Stimulated activated CD8-positive, alpha-beta memory T cell treated with anti-CD3 and anti-CD28 coated beads, Interleukin-7, amount 100 ng/mL, for 1 hour (primary cell): ENCODE data around the gene HIP1R.
A peak's percentile ranks its signal among the peaks of the same experiment; 100 is the strongest.
"Not testable (repeated sequence)": the region's sequence is repeated elsewhere in the genome, so short reads cannot be mapped to it uniquely, and the experiment has no call there.

Source experiments
- DNase-seq, 2 donors: peaks; one replicate each; pipeline ENCODE4 v3.0.0-alpha.2; 2020; ENCODE audit warnings: low read depth in 2 of 2

HIP1R gene, protein sequence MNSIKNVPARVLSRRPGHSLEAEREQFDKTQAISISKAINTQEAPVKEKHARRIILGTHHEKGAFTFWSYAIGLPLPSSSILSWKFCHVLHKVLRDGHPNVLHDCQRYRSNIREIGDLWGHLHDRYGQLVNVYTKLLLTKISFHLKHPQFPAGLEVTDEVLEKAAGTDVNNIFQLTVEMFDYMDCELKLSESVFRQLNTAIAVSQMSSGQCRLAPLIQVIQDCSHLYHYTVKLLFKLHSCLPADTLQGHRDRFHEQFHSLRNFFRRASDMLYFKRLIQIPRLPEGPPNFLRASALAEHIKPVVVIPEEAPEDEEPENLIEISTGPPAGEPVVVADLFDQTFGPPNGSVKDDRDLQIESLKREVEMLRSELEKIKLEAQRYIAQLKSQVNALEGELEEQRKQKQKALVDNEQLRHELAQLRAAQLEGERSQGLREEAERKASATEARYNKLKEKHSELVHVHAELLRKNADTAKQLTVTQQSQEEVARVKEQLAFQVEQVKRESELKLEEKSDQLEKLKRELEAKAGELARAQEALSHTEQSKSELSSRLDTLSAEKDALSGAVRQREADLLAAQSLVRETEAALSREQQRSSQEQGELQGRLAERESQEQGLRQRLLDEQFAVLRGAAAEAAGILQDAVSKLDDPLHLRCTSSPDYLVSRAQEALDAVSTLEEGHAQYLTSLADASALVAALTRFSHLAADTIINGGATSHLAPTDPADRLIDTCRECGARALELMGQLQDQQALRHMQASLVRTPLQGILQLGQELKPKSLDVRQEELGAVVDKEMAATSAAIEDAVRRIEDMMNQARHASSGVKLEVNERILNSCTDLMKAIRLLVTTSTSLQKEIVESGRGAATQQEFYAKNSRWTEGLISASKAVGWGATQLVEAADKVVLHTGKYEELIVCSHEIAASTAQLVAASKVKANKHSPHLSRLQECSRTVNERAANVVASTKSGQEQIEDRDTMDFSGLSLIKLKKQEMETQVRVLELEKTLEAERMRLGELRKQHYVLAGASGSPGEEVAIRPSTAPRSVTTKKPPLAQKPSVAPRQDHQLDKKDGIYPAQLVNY

DNA sequence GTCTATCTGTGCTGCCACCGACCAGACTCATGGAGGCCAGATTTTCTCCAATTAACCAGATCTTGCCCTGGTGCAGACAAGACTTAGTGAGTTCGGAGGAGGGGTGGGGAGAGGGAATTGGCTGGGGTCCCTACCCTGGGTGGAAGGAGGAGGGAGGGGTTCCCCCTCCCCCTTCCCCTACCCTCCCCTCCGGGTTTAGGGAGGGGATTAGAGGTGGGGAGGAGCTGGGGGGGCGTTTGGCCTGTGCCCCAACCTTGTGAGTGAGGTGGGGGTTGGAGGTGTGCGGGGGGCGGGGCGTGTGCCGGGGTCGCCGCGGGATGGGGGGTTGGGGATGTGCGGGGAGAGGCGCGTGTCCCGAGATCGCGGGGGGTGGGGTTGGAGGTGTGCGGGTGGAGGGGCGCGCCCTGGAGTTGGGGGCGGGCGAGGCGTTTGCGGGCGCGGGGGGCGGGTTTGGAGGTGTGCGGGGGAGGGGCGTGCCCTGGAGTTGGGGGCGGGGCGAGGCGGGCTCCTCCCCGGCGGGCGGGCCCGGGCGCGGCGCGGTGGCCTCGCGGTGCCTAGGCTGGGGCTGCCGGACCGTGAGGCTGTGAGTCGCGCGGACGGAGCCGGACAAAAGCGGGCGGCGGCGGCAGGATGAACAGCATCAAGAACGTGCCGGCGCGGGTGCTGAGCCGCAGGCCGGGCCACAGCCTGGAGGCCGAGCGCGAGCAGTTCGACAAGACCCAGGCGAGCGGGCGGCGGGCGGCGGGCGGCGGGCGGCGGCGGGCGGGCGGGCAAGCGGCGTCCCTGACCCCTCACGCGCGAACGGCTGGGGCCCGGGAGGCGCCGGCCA is at the start of gene HIP1R:
HIP1R (plus strand) TSS at position 537 of the 829 bp plus-strand sequence; CDS start at position 631, 94 bp downstream.
- DNase-seq: peak; percentile 22 to 29

DNA sequence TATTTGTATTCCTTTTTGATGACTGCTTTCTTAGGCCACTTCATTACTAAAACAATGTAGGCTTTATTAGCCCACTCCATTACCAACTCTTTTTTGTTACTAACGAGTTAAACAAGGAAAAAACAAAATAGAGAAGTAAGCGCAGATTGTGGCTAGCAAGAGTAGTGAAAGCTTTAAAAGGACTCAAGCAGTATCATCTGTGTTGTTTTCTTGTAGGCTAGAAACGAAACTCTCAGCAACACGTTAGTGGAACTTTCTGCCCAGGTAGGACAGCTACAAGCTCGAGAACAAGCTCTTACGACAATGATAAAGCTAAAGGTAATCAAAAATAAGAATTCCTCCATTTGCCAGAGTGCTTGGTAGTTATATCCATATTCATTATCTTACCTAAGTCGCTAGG is 49.8 kb upstream of the HIP1R start:
- no peak for DNase-seq

GRCh38 chr12:122788387-122788786 is 46.9 kb upstream of the HIP1R start:
- no peak for DNase-seq

GRCh38 chr12:122789637-122790036 is 45.6 kb upstream of the HIP1R start:
- no peak for DNase-seq

- no peak for DNase-seq
These were observed 44.7 kb upstream of the HIP1R start for GRCh38 chr12:122790393-122791075.

GRCh38 chr12:122793685-122794106 is 41.6 kb upstream of the HIP1R start:
- DNase-seq: no peak

DNA sequence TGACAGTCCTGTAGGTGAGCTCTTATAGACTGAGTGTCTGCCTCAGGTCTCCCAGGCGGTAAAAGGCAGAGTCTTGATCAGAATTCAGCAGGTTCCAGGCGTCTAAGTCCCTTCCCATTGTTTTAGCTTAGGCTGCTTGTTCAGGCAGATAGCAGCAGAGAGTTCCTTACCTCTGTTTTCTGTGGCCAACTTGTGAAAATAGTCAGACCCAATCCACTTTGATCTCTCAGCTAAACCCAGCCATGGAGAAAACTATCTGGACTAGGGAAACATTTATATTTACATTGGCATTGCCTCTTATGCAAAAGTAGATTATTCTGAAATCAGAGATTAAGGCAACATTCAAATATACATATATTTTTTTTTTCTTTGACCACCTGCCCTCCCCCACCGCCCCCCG is 39.5 kb upstream of the HIP1R start:
- no peak for DNase-seq

DNA sequence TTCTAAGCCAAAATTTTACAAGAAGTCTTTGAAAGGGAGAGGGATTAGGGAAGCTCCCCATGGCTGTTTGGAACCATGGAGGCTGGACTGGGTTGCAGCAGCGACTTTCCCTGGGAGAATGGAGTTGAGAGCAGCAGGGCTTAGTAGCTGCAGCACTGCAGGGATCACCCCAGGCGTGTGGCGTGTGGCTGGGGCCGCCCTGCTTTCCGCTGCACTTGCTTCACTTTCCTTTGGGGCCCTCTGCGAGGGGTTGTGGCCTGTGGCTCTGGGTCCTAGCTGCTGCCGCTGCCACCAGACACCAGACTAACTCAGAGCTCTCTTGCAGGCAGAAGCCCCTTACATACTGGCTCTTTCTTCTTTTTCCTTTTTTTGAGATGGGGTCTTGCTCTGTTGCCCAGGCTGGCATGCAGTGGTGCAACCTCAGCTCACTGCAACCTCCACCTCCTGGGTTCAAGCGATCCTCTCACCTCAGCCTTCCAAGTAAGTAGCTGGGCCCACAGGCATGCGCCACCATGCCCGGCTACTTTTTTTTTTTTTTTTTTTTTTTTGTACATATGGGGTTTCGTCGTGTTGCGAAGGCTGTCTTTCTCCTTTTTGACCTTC is 35.5 kb upstream of the HIP1R start:
- DNase-seq: no peak

- DNase-seq: no peak
These were observed 31.3 kb upstream of the HIP1R start for GRCh38 chr12:122803937-122804336.

DNA sequence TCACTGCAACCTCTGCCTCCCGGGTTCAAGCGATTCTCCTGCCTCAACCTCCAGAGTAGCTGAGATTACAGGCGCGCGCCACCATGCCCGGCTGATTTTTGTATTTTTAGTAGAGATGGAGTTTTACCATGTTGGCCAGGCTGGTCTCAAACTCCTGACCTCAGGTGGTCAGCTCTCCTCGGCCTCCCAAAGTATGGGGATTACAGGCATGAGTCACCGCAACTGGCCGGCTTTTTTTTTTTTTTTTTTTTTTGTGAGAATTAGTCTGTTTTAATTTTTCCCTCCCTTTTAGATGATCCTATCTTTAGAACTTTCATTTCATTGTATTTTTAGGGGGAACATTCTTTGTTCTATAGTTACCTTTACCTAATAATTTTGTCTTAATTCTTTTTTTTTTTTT is 30.3 kb upstream of the HIP1R start:
- not testable (repeated sequence) for DNase-seq

GRCh38 chr12:122807651-122808050 is 27.6 kb upstream of the HIP1R start:
- no peak for DNase-seq

- no peak for DNase-seq
These were observed 23.5 kb upstream of the HIP1R start for GRCh38 chr12:122811777-122812176.

- no peak for DNase-seq
These were observed 21.9 kb upstream of the HIP1R start for GRCh38 chr12:122813310-122813713.

DNA sequence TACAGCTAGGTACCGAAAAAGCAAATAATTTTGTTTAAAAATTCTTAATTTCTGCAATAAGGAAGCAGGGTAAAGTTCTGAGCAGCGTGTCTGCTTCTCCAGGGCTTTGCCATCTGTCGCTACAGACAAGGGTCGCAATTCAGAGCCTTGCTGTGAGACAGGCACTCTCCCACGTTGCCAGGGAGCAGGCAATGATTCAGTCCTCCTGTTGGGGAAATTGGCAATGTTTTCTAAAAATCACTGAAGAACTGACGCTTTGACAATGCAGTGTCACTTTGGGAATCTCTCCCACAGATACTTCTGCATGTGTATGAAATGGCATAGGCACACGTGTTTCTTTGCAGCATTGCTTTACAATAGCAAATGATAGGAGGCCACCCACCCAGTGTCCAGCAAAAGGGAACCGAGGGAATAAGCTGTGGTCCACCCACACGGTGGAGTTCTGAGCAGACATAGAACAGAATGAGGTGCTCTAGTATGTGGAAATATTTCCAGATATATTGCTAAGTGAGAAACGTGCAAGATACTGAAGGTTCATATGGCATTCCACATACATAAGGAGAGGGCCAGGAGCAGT is 16.0 kb upstream of the HIP1R start:
- DNase-seq: no peak

DNA sequence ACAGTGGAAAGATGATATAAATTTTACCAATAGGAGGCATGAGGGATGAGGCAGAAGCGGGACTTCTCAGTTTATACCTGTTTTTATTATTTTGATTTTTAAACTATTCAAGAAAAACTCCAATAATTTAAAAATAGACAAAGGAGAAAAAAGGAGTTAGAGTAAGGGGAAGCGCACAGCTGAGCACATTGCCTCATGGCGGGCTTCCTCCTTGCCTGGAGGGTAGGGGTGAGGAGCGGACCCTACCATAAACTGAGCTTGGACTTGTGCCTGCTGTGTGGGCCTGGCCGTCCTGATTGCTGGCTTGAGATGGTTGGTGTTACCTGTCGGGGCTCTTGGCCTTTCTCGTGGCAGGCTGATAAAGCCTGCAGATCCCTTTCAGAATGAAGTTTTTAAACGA is 15.1 kb upstream of the HIP1R start:
- no peak for DNase-seq

- no peak for DNase-seq
These were observed 14.4 kb upstream of the HIP1R start for GRCh38 chr12:122820838-122821271.

DNA sequence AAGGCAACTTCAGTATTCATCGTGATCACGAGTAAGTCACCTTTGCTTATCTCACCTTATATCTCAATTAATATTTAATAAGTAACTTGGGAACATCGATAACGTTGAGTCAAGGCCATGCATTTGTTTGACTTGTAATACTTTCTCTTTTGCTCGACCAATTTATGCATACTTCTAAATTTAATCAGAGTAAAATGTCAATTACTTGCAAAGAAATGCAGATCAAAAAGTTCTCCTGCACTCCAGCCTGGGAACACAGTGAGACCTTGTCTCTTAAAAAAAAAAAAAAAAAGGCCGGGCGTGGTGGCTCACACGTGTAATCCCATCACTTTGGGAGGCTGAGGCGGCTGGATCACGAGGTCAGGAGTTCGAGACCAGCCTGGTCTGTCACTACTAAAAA is 11.8 kb upstream of the HIP1R start:
- no peak for DNase-seq

GRCh38 chr12:122825773-122826724 is 9.2 kb upstream of the HIP1R start:
- DNase-seq: no peak

DNA sequence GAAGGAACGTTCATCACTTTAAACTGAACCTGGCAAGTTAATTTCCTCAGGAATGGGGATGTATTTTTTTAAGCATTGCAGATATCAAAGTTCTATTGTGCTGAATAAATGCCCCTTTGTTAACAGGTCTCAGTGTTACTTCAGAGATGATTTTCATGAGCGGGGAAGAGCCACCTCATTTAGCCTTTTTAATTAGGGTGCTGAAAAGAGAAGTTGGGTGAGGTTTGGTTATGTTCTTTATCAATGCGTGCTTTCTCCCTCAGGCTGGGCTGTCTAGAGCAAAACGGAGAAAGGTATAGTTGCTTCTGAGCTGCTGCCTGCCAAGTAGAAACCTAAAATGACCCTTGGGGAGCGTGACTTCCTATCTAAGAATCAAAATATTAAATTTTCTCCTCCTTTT is 8.0 kb upstream of the HIP1R start:
- DNase-seq: no peak
